Bladder microvascular endothelial cell (primary cell): Measurements from ENCODE around the gene KRAS. TPM values are rescaled to one million over a fixed set of nuclear protein-coding genes. Genes with fewer than 3 reads are reported as not detected.

ENCODE experiments used
- total RNA-seq: library from RNA; depleted of rRNA; stranded (reverse); fragments of >200 nt; gene quantifications from 2 replicates; pipeline ENCODE4 v1.2.3, GENCODE V29; 2014

Gene KRAS
- total RNA-seq: 10.5 and 34.6 TPM in 2 replicates

DNA sequence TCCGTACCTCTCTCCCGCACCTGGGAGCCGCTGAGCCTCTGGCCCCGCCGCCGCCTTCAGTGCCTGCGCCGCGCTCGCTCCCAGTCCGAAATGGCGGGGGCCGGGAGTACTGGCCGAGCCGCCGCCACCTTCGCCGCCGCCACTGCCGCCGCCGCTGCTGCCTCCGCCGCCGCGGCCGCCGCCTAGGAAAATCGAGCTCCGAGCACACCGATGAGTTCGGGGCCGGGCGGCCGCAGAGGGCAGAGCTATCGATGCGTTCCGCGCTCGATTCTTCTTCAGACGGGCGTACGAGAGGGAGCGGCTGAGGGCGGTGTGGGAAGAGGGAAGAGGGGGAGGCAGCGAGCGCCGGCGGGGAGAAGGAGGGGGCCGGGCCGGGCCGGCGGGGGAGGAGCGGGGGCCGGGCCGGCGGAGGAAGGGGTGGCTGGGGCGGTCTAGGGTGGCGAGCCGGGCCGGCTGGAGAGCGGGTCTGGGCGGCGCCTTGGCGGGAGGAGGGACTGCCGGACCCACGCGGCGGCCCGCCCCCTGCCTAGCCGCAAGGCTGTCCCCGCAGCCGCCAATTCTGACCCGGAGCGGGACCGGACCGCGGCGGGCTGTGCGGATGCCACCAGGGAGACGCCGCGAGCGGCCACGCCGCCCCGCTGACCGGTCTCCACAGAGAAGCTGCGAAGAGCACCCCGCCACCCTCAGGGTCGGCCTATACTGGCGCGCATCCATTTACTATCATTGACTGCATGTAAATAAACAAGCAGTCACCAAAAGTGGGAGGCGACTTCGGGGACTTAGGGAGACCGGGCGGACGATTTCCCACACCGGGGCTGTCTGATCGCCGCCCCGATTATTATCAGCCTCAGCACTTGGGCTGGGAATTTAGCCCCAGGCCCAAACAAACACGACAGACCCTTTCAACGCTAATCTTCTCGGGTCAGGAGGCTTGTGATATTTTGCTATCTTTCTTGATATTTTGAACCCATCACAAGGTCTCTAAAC lies at the start of gene KRAS:
KRAS (minus strand) TSS at position 186 of the 987 bp plus-strand sequence.

GRCh38 chr12:25195056-25195971 lies 55.4 kb downstream of the KRAS start, which contains the start of the genes DNAI7 and ETFRF1:
DNAI7 (minus strand) TSS chr12:25195160; CDS start chr12:25195078, 82 bp downstream.
ETFRF1 (plus strand) TSS chr12:25195237; CDS start chr12:25203957, 8,720 bp downstream.

Other genes with a start within 250 kb of the KRAS start
- gene DNAI7, start 55.8 kb downstream of the KRAS start, total RNA-seq: 0.13 TPM in 1 of 2 replicates, not detected in the other
- gene ETFRF1, start 55.7 kb downstream of the KRAS start, total RNA-seq: 6.5 and 11.1 TPM in 2 replicates